HG03064 (cell line): Measurements from ENCODE around the gene GPR161.
"Not testable (repeated sequence)": the region's sequence is repeated elsewhere in the genome, so short reads cannot be mapped to it uniquely, and the experiment has no call there.

Experiments
- ATAC-seq: cut with Tn5 transposase; IDR thresholded peaks from one replicate; pipeline ENCODE4 v1.9.1; 2021; ENCODE audit warnings: low read depth; ENCODE audit not compliant: unreplicated experiment

GPR161 gene

DNA sequence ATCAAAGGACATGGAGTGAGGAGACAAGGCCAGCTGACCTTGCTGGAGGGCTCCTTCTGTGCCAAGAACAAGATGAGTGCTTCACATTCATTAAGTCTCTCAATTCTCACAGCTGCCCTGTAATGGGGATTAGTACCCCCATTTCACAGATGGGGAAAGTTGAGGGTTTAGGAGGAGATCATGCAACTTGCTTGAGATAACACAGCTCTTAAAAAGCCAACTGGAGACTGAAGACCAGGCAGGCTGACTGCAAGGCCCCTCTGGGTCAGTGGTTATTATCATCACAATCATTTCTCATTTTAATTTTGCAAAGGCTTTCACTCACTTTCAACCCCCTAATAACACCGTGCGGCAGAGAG lies 46.8 kb downstream of the GPR161 start:
- no peak for ATAC-seq

DNA sequence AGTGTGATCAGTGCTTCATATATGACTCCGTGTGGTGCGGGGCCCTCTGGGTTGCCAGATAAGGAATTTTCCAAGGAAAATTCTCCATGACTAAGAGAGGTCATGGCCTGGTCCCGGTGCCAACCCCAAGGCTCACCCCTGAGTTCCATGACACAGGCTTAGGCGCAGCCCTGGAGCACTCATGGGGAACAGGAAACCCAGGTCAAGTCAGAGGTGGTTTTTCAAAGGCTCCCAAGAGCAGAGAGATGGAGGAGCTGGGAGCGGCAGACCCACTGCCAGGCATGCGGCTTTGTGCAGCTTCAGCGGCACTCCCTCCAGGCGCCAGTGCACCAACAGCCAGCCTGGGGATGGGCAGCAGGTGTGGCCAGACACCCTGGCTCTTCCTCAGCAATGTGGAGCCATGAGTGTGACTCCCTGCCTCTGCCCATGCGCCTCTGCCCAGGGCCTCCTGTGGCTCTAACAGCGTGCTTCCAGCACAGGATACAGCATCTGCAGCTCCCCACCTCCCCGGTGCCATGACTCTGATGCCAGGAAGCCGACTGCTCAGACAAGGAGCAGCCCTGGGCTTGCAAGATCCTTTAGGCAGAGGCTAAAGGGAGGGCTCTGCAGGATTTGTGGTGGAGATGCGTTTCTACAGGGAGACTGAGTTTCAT lies 47.3 kb downstream of the GPR161 start:
- ATAC-seq, result no peak

DNA sequence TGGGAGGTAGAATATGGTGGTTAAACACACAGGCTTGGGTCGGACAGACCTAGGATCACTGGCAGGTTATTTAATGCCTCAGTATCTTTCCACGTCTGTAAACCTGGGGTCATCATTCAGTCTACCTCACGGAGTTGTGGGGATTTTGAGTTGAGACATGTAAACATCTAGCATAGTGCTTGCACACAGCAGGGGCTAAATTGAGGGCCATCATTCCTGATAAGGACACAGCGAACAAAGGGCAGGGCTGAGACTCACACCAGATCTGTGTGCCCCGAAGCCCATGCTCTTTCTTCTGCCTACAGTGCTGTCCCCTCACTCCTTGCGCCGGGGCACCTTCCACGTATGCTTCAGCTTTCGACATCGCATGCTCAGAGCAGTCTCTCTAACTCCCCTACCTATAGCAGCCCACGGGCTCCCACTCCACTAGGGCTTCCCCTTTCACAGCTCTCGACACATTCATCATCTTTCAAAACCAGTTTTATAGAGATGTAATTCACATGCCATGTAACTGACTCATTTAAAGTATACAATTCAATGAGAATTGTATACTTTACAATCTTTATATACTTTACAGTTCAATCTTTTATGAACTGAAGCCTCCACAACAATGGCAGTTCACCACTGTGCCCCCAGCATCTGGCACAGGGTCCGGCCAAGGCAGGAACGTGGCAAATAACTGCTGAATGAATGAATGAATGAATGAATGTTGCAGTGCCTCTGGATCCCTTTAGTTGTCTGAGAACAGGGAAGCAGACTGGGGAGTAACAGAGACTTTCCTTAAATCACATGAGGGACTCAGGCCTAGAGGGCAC lies 48.0 kb downstream of the GPR161 start:
- no peak for ATAC-seq

DNA sequence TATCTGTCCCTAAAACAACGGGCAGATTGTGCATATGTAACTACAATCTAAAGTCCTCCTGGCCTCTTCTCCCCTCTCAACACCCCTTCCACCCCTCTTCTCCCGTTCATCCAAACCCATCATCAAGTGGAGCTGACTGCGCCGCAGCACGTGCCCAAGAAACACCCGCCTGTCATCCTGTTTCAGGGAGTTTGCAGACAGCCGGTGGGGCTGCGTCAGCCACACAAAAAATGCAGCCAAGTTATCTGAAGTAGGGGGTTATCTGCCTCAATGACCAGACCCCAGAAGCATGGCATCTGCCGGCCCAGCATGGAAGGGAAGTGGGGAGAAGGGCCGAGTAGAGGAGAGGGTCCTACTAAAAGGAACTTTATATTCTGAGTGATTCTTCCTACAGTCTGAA lies 49.0 kb downstream of the GPR161 start:
- ATAC-seq, result no peak

DNA sequence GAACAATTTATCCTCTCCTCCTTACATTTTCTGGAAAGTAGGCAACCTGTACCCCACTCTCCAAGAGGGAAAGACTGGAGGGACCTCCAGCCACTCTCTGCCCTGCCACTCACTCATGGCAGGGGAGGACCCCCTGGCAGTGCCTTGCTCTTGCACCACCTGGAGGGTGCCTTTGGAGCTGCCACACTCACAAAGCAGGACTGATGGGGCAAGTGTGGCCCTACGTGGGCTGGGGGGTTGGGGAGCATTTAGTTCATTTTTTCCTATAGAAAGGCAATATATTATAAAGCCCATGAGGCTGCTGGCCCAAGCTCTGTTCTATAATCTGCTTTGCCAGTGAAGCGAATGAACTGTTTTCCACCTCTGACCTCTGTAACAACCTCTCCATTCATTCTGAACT lies 50.3 kb downstream of the GPR161 start:
- ATAC-seq, result no peak

DNA sequence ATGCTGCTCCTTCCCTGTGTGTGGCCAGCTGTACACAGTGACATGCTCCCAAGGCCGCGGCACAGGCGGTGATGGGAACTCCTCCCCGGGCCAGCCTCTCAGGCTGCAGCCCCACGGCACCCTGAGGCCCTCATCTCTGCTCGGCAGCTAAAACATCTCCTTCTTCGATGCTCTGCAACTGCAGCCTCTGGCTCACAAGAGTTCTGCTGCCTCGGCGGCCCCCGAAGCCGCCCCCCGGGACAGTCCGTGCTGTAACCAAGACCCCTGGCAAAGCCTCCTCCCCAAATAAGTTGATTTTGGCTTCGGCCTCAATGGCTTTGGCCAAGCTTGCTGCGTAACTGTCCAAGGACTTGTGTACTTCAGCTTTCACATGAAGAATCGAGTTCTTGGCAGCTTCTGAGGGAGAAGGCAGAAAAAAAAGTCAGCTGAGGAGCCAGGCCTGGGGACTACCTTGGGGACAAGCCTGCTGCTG lies 51.3 kb downstream of the GPR161 start:
- no peak for ATAC-seq

DNA sequence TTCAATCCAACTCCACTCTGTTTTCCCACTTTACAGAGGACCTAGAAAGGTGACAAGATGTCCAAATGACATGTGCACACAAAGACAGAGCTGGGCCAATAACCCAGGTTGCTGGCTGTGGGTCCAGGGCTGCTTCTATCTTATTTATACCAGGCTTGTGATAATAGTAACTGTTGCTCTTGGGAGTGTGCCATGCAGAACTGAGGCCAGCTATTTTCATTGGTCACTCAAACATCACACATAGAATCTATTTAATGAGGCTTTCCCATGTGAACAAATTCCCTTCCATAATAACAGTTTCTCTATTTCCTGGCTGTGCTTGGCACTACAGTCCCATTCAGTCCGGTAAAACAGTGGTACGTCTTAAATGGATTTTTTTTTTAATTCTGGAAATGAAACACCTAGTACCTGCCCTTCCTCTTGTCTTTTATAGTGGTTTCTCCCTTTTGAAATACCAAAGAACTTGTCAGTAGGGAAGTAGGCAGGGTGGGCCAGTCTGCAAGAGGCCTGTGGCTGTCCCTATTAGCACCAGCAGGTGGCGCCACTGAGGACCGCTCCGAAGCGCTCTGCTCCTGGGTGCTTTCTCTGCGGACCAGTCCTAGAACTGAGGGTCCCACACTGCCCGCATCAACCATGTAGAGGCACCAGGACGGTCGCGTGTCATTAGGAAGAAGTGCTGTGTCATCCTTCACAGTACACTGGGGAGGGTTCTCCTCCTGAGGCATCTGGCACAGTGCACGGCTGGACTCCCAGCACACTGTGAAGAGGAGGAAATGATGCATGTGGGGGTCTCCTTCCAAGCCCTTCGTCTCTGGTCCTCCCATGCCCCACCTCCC lies 52.1 kb downstream of the GPR161 start:
- no peak for ATAC-seq

DNA sequence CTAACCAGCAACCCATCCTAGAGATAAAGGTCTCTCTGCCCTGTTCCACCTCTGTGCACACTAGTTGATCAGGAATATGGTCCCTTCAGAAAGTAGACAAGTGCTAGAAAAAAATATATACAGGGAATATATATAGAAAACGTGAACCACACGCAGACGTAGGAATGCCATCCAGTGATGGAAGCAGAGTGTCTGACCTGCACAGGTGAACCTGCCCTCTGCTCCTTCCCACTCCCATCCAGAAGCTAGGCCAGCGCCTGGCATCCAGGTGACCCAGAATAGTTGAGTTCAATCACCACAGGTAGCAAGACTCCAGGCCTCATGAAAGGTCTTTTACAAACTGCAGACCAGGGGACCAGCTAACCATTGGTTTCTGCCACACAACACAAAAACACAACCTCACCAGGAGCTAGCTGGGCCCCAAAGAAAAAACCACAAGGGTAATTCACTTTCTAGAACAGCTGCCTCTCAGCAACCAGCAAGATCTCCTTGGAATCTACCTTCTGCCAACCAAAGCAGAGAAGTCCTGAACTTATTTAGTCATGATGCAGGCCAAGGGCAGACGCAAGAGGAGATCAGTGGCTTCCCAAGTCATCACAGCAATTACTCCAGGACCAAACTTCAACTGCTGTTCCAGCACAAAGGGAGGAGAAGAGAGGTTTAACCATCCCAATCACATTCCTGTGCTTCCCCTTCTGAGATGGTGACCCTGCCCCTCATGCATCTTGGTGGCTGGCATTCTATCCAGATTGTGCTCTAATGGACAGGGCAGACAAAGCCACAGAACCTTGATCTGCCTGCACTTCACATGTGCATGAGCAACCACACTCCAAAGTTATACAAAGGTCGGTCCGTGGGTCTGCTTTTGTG lies 53.0 kb downstream of the GPR161 start:
- no peak for ATAC-seq

DNA sequence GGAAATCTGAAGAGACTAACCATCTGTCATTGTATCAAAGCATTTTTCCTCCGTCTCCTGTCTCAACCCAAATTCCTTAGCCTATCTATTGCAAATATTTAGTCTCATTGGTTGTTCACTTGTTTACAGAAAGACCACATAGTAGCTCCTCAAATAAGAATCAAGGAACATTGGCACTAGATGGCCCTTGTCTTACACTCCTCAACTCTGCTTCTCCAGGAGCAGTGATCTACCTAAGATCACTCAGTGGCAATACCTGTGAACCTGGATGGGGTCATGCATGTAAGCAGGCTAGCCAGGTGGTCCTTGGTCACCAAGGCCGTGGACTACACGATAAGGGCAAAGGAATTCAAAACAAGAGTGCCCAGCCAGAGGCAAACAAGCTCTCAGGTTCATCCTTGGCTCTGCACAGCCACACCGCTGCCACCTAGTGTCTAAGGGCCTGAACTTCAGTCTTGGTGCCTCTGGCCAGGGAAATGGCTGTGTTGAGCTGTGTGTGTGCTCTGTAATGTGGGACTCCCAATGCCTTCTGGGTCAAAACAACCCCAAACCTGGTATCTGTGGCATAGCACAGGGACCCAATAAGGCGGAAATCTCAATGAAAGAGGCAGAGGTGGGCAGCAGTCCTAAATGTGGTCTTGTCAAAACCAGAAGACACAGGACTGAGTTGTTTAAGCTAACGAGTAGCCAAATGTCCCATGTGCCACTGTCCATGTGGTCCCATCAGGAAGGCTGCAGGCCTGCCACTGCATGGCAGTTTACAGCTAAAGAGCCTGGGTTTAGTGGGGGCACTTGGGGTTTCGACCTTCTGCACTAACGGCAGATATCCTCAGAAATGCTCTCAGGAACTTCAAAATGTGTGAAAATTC lies 54.5 kb downstream of the GPR161 start:
- no peak for ATAC-seq

DNA sequence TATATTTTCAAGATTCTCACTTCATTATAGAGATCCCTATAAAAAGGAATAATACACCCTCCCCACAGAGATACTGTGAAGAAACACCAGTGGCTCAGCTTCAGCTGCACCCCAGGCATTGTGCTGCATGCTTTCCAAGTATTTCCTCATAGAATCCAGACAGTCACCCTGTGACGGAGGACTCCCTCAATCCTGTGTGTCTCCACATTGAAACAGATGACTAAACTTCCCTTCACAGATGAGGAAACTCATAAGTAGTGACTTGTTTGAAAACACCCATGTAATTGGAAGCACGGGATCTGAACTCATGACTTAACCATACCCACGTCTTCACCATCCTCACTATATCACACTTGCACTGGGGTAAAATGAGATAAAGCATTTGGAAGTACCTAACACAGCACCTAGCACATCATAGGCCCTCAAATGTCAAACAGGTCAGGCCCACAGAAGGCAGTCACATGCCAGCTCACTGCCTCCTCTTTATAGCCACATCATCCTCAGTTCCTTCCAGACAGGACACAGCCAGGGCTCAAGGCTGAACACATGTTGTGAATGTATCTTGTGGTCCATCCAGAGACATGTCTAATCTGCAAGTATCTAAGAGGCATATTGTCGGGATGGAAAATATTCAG lies 55.2 kb downstream of the GPR161 start:
- no peak for ATAC-seq

DNA sequence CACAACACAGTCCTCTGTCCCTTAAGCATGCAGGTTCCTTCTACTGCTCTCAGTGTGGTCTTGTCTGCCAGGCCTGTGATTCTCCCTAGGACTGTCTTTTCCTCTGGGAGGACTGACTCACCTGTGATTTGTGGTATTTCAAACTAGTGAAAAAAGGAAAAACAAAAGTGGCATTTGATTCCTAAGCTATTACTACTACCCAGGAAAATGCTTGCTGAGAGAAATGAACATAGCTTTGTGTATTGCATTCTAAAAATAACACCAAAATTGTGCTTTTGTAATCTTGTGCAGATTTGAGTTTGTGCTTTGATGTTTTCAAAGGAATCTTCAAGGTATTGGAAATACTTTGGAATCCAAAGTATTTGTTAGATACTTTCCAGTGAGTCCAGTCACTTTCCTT lies 57.0 kb downstream of the GPR161 start:
- ATAC-seq, result no peak

DNA sequence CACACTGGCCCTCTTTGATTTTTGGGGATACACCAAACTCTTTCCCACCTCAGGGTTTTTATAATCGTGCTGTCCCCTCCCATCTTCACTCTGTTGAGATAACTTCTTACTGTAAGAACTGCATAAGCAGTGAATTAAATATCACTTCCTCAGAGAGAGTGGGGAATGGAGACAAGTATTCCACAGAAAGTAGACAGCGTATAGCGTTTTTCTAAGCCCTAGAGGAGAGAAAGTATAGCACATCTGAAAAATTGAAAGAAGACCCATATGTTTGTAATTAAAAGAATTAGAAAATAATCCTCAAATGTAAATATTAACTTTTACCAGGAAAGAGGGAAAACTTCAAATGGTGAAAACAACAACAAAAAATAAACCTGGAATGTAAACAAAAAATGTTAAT lies 67.3 kb downstream of the GPR161 start:
- no peak for ATAC-seq

DNA sequence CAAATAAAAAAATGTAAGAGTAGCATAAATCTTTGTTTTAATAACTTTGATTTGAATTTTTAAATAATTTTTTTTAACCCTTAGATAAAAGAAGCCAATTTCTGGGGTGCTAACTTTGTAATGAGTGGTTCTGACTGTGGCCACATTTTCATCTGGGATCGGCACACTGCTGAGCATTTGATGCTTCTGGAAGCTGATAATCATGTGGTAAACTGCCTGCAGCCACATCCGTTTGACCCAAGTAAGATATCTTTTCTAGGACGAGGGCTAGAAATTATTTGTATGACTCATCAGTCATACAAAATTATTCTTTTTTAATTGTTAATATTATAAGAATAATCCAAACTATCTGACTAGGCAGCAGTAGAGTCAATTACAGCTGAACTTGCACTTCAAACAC lies 71.2 kb downstream of the GPR161 start:
- ATAC-seq, result no peak

DNA sequence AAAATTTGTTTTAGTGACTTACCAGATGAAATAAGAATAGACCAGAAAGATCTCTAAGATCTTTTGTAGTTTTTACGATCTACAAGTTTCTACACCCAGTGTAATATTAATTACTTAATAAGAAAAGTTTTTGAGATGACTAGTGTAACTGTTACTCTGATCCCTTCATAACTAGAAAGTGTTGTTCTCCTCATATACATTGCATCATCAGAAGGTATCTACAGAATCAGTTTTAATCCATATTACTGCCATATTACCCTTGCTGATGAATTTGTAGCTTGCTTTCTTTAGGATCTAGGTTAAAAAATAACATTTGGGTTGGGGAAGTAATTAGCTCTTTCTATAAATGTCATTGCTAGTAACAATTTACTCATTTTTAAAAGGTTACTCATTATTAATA lies 72.5 kb downstream of the GPR161 start:
- no peak for ATAC-seq

DNA sequence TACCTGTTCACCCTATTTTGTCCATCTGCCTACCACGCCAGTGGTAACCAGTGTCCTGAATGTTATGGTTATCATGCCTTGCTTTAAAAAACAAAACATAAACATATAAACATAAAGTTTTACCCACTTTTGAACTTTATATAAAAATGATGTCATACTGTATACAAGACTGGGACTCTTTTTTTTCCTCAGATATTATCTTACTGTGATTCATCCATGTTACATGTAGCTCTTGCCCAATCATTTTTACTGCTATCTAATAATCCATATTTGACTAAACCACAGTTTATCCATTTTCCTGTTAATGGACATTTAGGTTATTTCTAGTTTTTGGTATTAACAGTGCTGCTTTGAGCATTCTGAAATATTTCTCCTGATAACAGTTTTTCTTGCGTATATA lies 78.8 kb downstream of the GPR161 start:
- ATAC-seq, result no peak

DNA sequence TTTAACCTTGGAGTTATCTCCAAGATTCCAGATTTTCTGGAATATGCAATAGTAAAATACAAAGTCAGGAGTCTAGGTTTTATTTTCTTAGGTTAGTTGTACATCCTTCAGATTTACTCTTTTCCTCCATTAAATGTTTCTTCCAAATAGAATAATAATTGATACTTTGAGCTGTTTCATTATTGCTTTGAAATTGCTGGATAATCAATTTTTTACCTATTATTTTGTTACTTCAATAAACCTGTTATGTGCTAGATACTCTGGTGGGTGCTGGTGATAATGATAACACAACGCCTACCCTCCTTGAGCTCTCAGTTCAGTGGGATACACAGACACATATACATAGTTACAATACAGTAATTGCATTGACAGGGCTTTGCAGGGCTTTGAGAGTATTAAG lies 79.4 kb downstream of the GPR161 start:
- no peak for ATAC-seq

DNA sequence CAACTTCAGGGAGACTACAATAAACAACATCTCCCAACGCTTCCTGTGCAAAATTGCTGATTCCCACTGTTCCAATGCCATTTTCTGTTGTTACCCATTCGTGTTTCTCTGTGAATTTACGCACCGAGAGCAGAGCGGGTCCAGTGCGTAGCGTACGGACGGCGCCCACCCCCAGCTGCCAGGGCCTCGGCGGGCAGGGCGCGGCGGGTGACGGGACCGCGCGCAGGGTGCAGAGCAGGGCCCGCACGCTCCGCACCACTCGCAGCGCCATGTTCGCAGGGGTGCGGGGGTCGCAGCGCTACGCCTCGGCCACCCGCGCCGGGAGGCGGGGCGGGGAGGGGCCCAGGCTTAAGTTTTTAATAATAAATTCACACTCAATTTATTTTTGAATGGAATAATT lies 80.6 kb downstream of the GPR161 start:
- not testable (repeated sequence) for ATAC-seq

DNA sequence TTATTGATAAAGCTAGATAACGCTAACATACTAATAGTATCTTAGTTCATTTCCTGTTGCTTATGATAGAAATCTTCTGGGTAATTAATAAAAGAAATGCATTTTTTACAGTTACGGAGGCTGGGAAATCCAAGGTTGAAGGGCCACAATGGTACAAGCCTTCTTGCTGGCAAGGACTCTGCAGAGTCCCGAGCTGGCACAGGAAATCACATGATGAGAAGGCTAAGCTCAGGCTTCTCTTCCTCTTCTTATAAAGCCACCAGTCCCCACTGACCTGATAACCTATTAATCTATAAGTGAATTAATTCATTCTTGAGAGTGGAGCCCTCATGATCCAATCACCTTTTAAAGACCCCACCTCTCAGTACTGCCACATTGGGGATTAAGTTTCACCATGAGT lies 82.6 kb downstream of the GPR161 start:
- no peak for ATAC-seq

DNA sequence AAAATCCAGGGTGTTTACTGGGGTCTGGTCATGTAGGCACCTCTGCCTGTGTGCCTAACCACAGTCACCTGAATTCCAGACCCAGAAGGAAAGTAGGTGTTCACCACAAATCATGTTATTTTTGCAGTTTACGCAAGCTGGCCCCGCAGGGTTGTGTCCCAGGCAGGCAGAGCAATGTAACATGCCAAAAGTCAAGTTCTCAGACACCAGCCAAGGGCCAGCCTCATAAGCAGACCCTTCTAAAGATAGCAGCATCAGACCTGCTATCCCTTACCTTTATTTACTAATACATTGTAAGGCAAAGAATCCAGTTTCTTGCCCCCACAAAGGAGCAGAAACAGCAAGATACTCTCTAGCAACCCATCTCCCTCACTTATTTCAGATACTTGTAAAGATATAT lies 83.0 kb downstream of the GPR161 start:
- ATAC-seq, result no peak
